ENCODE results near the gene PHIP. TPM values are rescaled to one million over a fixed set of nuclear protein-coding genes. Genes with fewer than 3 reads are reported as not detected.

The PHIP gene
- total RNA-seq, 1 experiment from 2014 or later: 53.6 TPM

GRCh38 chr6:79005497-79005896, 72.6 kb downstream of the PHIP start:
- Mint-ChIP-seq H3K4me1 (no peaks in the 10 kb centered on the region), H3K36me3 (ENCODE audit: insufficient read depth in 1 of 3, low read depth in 3 of 3) (peaks cover 16 to 59% (median 54%) of the 10 kb centered on the region in 3 experiments; a peak in 6 of 7 replicates), H3K9me3 (no peaks in the 10 kb centered on the region), H3K27me3 (ENCODE audit: low read depth) (no peaks in the 10 kb centered on the region), H3K27ac (no peak overlapping the region), H3K4me3 (no peak overlapping the region)
- Histone ChIP-seq H3K4ac (ENCODE audit: low read depth, low read length) (no peak overlapping the region), H3K27ac (ENCODE audit: insufficient read length, low read depth, low read length) (no peak overlapping the region), H3K79me1 (ENCODE audit: insufficient read depth, low read depth, low read length, poor library complexity, severe bottlenecking) (no peaks in the 10 kb centered on the region), H2BK20ac (ENCODE audit: low read depth, low read length, poor library complexity, severe bottlenecking) (no peak overlapping the region), H3K79me2 (ENCODE audit: insufficient read depth, low read length) (no peaks in the 10 kb centered on the region), H4K5ac (ENCODE audit: insufficient read length, low read depth, low read length) (no peak overlapping the region), H3K14ac (ENCODE audit: insufficient read depth, low read length) (no peak overlapping the region), H4K20me1 (ENCODE audit: control insufficient read depth, insufficient read depth, insufficient read length) (no peaks in the 10 kb centered on the region), H2BK5ac (ENCODE audit: insufficient read length, low read length) (no peak overlapping the region), H3K23me2 (ENCODE audit: insufficient read length, low read depth, low read length, poor library complexity, severe bottlenecking) (no peaks in the 10 kb centered on the region), H3K9ac (ENCODE audit: extremely low read depth, insufficient read length, low read length) (no peak overlapping the region), H3K27me3 (ENCODE audit: insufficient read depth, low read length) (no peaks in the 10 kb centered on the region), H2BK15ac (ENCODE audit: low read depth, low read length) (no peak overlapping the region), H2AFZ (ENCODE audit: low read length) (no peak overlapping the region), H3T11ph (ENCODE audit: low read length) (no peak overlapping the region), H2BK120ac (ENCODE audit: low read depth, low read length, poor library complexity, severe bottlenecking) (no peak overlapping the region), H2BK12ac (ENCODE audit: insufficient read length, low read depth, low read length) (no peak overlapping the region), H2AK5ac (ENCODE audit: insufficient read length, low read length) (no peak overlapping the region), H4K91ac (ENCODE audit: insufficient read length, low read depth, low read length) (no peak overlapping the region), H3K9me3 (ENCODE audit: control insufficient read depth, low read depth, low read length) (no peaks in the 10 kb centered on the region), H4K8ac (replicated peaks; ENCODE audit: insufficient read length, low read depth, low read length) (no peak overlapping the region), H3K4me1 (ENCODE audit: insufficient read depth, low read length) (no peaks in the 10 kb centered on the region), H3K18ac (ENCODE audit: insufficient read length, low read depth, low read length) (no peak overlapping the region), H3K23ac (ENCODE audit: insufficient read length, low read depth, low read length) (no peak overlapping the region), H3K4me2 (ENCODE audit: insufficient read depth, insufficient read length, low read length) (no peak overlapping the region), H3K56ac (ENCODE audit: insufficient read length, low read depth, low read length) (no peak overlapping the region)
- TF ChIP-seq CTCF (conservative IDR thresholded peaks at IDR 0.05): no peak
- no CpG with 5 or more reads among the region's 1 CpG for WGBS (ENCODE audit: extremely low coverage, insufficient read length, low lambda C conversion rate)
- DNase-seq: no peak

Measured in H9 (cell line).